Uterus (tissue), 2 donors: Measurements from ENCODE around the gene USP43.

Source experiments
- CTCF ChIP-seq, 4 experiments: fragments of 200-600 bp in 2 of 4; fragments of 450-650 bp in 2 of 4; sonication (generic) in 2 of 4; IDR thresholded peaks; one replicate each; pipeline ENCODE4 v1.5.1; 2016 to 2019; ENCODE audit warnings: antibody characterized with exemption in 4 of 4, mild to moderate bottlenecking in 2 of 4, moderate library complexity in 1 of 4
- POLR2A ChIP-seq, 2 donors: fragments of 450-650 bp; IDR thresholded peaks; one replicate each; pipeline ENCODE4 v1.6.1; 2016; ENCODE audit warnings: antibody characterized with exemption in 2 of 2, mild to moderate bottlenecking in 1 of 2, moderate library complexity in 1 of 2

GRCh38 chr17:9703781-9704082 is 58.4 kb downstream of the USP43 start:
- no peak for TF ChIP-seq CTCF (IDR thresholded peaks at IDR 0.05)
- TF ChIP-seq POLR2A (IDR thresholded peaks at IDR 0.05) = no peak
